B cell (primary cell): ENCODE results near the gene TFCP2L1. TPM values are rescaled to one million over a fixed set of nuclear protein-coding genes. Genes with fewer than 3 reads are reported as not detected.

Experiments used
- ATAC-seq: fragments of 200-7000 bp; cut with Tn5 transposase; one replicate; pipeline ENCODE4 v1.10.0; 2021; ENCODE audit warnings: low read depth, mild to moderate bottlenecking, moderate number of reproducible peaks, moderate library complexity
- CTCF ChIA-PET: fragments of 350-600 bp; sonication (Branson Sonifier 250); formaldehyde crosslinking; loops from one replicate; lab custom pipeline; 2021; ENCODE audit warnings: antibody characterized with exemption, inconsistent platforms; lab: Charles Lee
- POLR2A ChIA-PET: fragments of 350-600 bp; sonication (Branson Sonifier 250); formaldehyde crosslinking; loops from one replicate; lab custom pipeline; 2021; ENCODE audit warnings: antibody characterized with exemption; lab: Charles Lee
- DNase-seq: peaks from one replicate; pipeline ENCODE4 v3.0.0; 2013
- H2AFZ ChIP-seq: 2 replicates; pipeline ENCODE4 v1.6.1; 2012; ENCODE audit warnings: mild to moderate bottlenecking, low read depth, low read length; ENCODE audit not compliant: insufficient read depth, poor library complexity, severe bottlenecking
- H3K27ac ChIP-seq, 2 donors: 1 replicate in 1 of 2; 2 replicates in 1 of 2; pipeline ENCODE4 v1.5.1; 2012 to 2013; ENCODE audit warnings: low read length in 2 of 2, mild to moderate bottlenecking in 2 of 2, moderate library complexity in 1 of 2
- H3K27me3 ChIP-seq, 4 experiments: fragments of 200-600 bp in 1 of 4; sonication (generic) in 1 of 4; replicated peaks in 1 of 4; 1 replicate in 2 of 4; 2 replicates in 2 of 4; pipeline versions ENCODE4 v1.6.1 to v1.7.0; 2013 to 2016; ENCODE audit warnings: low read length in 3 of 4, mild to moderate bottlenecking in 2 of 4, mixed read lengths in 1 of 4, moderate library complexity in 1 of 4; ENCODE audit not compliant: insufficient read depth in 4 of 4, control insufficient read depth in 3 of 4; ENCODE audit errors: control extremely low read depth in 1 of 4
- H3K36me3 ChIP-seq, 2 experiments: replicated peaks in 1 of 2; 1 replicate in 1 of 2; 2 replicates in 1 of 2; pipeline versions ENCODE4 v1.6.1 to v1.7.1; 2013; ENCODE audit warnings: low read length in 1 of 2; ENCODE audit not compliant: insufficient read depth in 2 of 2, control insufficient read depth in 1 of 2; ENCODE audit errors: control extremely low read depth in 1 of 2, extremely low read depth in 1 of 2
- H3K4me1 ChIP-seq, 2 donors: fragments of 200-600 bp in 1 of 2; sonication (generic) in 1 of 2; 1 replicate in 1 of 2; 2 replicates in 1 of 2; pipeline versions ENCODE4 v1.5.1 to v1.6.1; 2013 to 2017; ENCODE audit warnings: low read length in 2 of 2; ENCODE audit not compliant: control insufficient read depth in 2 of 2, insufficient read depth in 2 of 2
- H3K4me2 ChIP-seq: replicated peaks from 2 replicates; pipeline ENCODE3; 2012; ENCODE audit warnings: mild to moderate bottlenecking, low read depth, low read length; ENCODE audit not compliant: poor library complexity, severe bottlenecking
- H3K4me3 ChIP-seq, 5 experiments: fragments of 200-600 bp in 1 of 5; sonication (generic) in 1 of 5; 1 replicate in 3 of 5; 2 replicates in 2 of 5; pipeline versions ENCODE4 v1.5.1 to v1.7.0; 2011 to 2016; ENCODE audit warnings: low read length in 4 of 5, mild to moderate bottlenecking in 4 of 5, low read depth in 2 of 5, control low read depth in 1 of 5, moderate library complexity in 1 of 5; ENCODE audit not compliant: insufficient read depth in 1 of 5; ENCODE audit errors: control extremely low read depth in 1 of 5, extremely low read depth in 1 of 5
- H3K79me2 ChIP-seq: fragments of 200-600 bp; sonication (generic); one replicate; pipeline ENCODE4 v1.6.0; 2016; ENCODE audit warnings: low read length; ENCODE audit not compliant: control insufficient read depth, insufficient read depth
- H3K9ac ChIP-seq: fragments of 200-600 bp; sonication (generic); 2 replicates; pipeline ENCODE4 v1.6.1; 2017; ENCODE audit warnings: mild to moderate bottlenecking, low read length, moderate library complexity
- H3K9me3 ChIP-seq, 3 donors: one replicate each; pipeline versions ENCODE4 v1.6.1 to v1.7.1; 2013; ENCODE audit warnings: low read length in 2 of 3; ENCODE audit not compliant: control insufficient read depth in 2 of 3, insufficient read depth in 1 of 3; ENCODE audit errors: control extremely low read depth in 1 of 3
- H4K20me1 ChIP-seq: 2 replicates; pipeline ENCODE4 v1.6.0; 2012; ENCODE audit warnings: mild to moderate bottlenecking, low read length; ENCODE audit not compliant: insufficient read depth, control insufficient read depth, poor library complexity, severe bottlenecking
- H3K27ac Mint-ChIP-seq: one replicate; pipeline ENCODE4 v1.8.0; 2021; ENCODE audit warnings: mixed read lengths
- H3K27me3 Mint-ChIP-seq: one replicate; pipeline ENCODE4 v1.8.0; 2021; ENCODE audit warnings: mixed read lengths
- H3K4me1 Mint-ChIP-seq: one replicate; pipeline ENCODE4 v1.8.0; 2021; ENCODE audit warnings: mixed read lengths
- H3K4me3 Mint-ChIP-seq: one replicate; pipeline ENCODE4 v1.8.0; 2021; ENCODE audit warnings: mixed read lengths
- H3K9me3 Mint-ChIP-seq: one replicate; pipeline ENCODE4 v1.8.0; 2022; ENCODE audit warnings: mixed read lengths; ENCODE audit not compliant: insufficient read depth
- CTCF ChIP-seq: fragments of 200-600 bp; IDR thresholded peaks from one replicate; pipeline ENCODE4 v1.8.0; 2022; ENCODE audit warnings: antibody characterized with exemption, mild to moderate bottlenecking
- EZH2 ChIP-seq: IDR thresholded peaks from 2 replicates; pipeline ENCODE4 v1.6.1; 2012; ENCODE audit warnings: borderline replicate concordance, low read depth, mild to moderate bottlenecking, moderate library complexity, low read length; ENCODE audit not compliant: insufficient read depth, poor library complexity, severe bottlenecking
- WGBS: methylation state at CpG from one replicate; pipeline ENCODE4 v1.1.5; 2013; ENCODE audit warnings: missing lambda C conversion rate; ENCODE audit not compliant: insufficient coverage; 5-methylcytosine and 5-hydroxymethylcytosine counted together
- intact Hi-C: fragments of 100-400 bp; cut with micrococcal nuclease; formaldehyde crosslinking; loops from one replicate; pipeline ENCODE4 v1.10.0; 2022
- polyA plus RNA-seq: library from polyadenylated mRNA; depleted of rRNA; stranded (reverse); fragments of >200 nt; gene quantifications from 2 replicates; pipeline ENCODE4 v1.2.3, GENCODE V29; 2012
- total RNA-seq, 2 donors: library from RNA; stranded (reverse); fragments of 120-200 nt in 1 of 2; gene quantifications; 1 replicate in 1 of 2; 2 replicates in 1 of 2; pipeline versions ENCODE4 v1.2.3 to v1.2.4, GENCODE V29; 2013 to 2022

Gene TFCP2L1
- total and polyA plus RNA-seq, 2 donors (not counting 1 experiment from before 2014, with no cell fraction given): 0.03 TPM; not detected in 1

GRCh38 chr2:121255358-121255757 is 29.6 kb downstream of the TFCP2L1 start:
- no peak overlapping the region for H3K4me3 ChIP-seq
- no peaks in the 10 kb centered on the region for H3K9me3 Mint-ChIP-seq
- no peak for TF ChIP-seq EZH2
- no peak for TF ChIP-seq CTCF
- H3K4me2 ChIP-seq: no peak overlapping the region
- 92% methylated on average over 5 of the region's 8 CpGs for WGBS
- ChIA-PET POLR2A (no interaction called here), CTCF (no interaction called here)
- no peaks in the 10 kb centered on the region for H3K79me2 ChIP-seq
- H3K36me3 ChIP-seq: no peaks in the 10 kb centered on the region
- peaks cover 0 to 5% (median 1%) of the 10 kb centered on the region in 4 experiments for H3K27me3 ChIP-seq
- no peak overlapping the region for H3K27ac Mint-ChIP-seq
- no peaks in the 10 kb centered on the region for H4K20me1 ChIP-seq
- ATAC-seq (no peak), DNase-seq (no peak)
- no peak overlapping the region for H3K4me3 Mint-ChIP-seq
- no peaks in the 10 kb centered on the region for H3K4me1 ChIP-seq
- intact Hi-C loops: no loop called here
- H3K27ac ChIP-seq: no peak overlapping the region
- peaks cover 0 to 5% (median 0%) of the 10 kb centered on the region in 3 donors for H3K9me3 ChIP-seq
- no peak overlapping the region for H2AFZ ChIP-seq
- H3K4me1 Mint-ChIP-seq: no peaks in the 10 kb centered on the region
- no peak overlapping the region for H3K9ac ChIP-seq
- peaks cover 23% of the 10 kb centered on the region for H3K27me3 Mint-ChIP-seq

- no peak overlapping the region for H3K9ac ChIP-seq
- TF ChIP-seq EZH2: no peak
- no peak for TF ChIP-seq CTCF
- CTCF ChIA-PET: no interaction called here
Measured at GRCh38 chr2:121254748-121255147, 30.3 kb downstream of the TFCP2L1 start.

More at GRCh38 chr2:121254748-121255147, 30.3 kb downstream of the TFCP2L1 start:
- Histone ChIP-seq H3K27ac (no peak overlapping the region), H3K36me3 (no peaks in the 10 kb centered on the region), H2AFZ (no peak overlapping the region), H3K9me3 (peaks cover 0 to 5% (median 0%) of the 10 kb centered on the region in 3 donors), H3K27me3 (peaks cover 0 to 5% (median 1%) of the 10 kb centered on the region in 4 experiments), H3K4me3 (no peak overlapping the region), H4K20me1 (no peaks in the 10 kb centered on the region), H3K4me2 (no peak overlapping the region), H3K79me2 (no peaks in the 10 kb centered on the region), H3K4me1 (no peaks in the 10 kb centered on the region)
- POLR2A ChIA-PET: no interaction called here
- Mint-ChIP-seq H3K4me1 (no peaks in the 10 kb centered on the region), H3K9me3 (no peaks in the 10 kb centered on the region), H3K4me3 (no peak overlapping the region), H3K27me3 (peaks cover 23% of the 10 kb centered on the region), H3K27ac (no peak overlapping the region)
- intact Hi-C loops: no loop called here
- WGBS: 67% methylated on average over 1 of the region's 4 CpGs
- ATAC-seq (no peak), DNase-seq (no peak)
